Stimulated activated CD4-positive, alpha-beta T cell treated with anti-CD3 and anti-CD28 coated beads, TNF-alpha, amount 100 ng/mL, for 24 hours (primary cell): ENCODE measurements around the gene ABCA3.

Experiments
- DNase-seq, 3 experiments: peaks; one replicate each; pipeline ENCODE4 v3.0.0-alpha.2; 2020; ENCODE audit warnings: low read depth in 3 of 3

The ABCA3 gene

GRCh38 chr16:2317231-2318020 lies 23.1 kb downstream of the ABCA3 start:
- no peak for DNase-seq

GRCh38 chr16:2308089-2308962 lies 32.2 kb downstream of the ABCA3 start:
- no peak for DNase-seq

DNA sequence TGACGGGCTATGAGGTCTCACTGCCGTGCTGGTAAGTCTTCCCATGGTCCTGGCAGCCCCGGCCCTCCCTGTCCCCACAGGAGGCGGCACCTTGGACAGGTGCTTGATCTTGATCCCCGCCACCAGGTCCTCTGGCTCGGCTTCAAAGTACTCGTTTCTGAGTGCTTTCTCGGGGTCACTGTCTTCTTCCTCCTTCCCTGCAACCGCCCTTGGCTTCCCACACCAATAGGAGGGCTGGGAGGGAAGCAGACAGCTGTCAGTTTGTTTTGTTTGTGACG lies 40.7 kb downstream of the ABCA3 start:
- no peak for DNase-seq

- DNase-seq: no peak
Observed at GRCh38 chr16:2299121-2299914, 41.2 kb downstream of the ABCA3 start.

DNA sequence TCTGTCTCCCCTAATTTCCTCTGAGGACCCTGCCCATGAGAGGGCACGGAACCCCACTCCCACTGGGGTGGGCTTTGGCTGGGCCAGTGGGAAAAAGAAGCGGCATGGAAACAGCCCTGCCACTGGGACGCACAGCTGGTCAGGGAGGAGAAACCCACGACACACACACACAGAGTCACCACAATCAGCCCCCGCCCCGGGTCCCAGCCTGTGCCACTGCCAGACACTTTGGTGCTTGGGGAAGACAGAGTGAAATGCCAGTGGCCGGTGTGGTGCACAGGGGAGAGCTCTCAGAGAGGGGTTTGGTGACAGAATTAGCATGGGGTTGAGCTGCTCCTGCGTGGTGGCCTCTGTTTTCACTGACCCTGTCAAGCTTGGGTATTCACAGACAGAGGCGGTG lies 41.9 kb downstream of the ABCA3 start:
- DNase-seq: no peak

GRCh38 chr16:2297506-2297860 lies 43.0 kb downstream of the ABCA3 start:
- no peak for DNase-seq

- peak in 1 of 3 experiments; percentile 11 for DNase-seq
Observed at GRCh38 chr16:2296661-2297505, 43.6 kb downstream of the ABCA3 start.

GRCh38 chr16:2295056-2295798 lies 45.3 kb downstream of the ABCA3 start:
- DNase-seq: no peak

- no peak for DNase-seq
Observed at GRCh38 chr16:2292221-2292620, 48.3 kb downstream of the ABCA3 start.

DNA sequence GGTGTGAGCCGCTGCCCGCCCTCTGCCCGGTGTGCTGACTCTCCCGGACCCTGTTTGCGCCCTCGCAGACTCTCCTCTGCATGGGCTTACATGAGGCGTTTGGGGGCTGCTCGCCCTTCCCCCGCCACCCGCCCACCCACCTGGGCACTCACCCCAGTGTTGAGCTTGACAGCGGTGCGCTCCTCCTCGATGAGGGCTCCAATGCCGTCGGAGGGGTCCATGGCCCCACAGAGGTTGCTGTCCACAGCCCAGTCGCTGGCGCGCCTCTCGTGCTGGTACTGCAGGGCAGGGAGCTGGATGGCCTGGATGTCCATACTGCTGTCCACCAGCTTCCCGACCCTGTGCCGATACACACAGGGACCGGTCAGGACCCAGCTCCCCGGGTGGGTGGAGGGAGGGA lies 51.2 kb downstream of the ABCA3 start:
- DNase-seq: no peak

DNA sequence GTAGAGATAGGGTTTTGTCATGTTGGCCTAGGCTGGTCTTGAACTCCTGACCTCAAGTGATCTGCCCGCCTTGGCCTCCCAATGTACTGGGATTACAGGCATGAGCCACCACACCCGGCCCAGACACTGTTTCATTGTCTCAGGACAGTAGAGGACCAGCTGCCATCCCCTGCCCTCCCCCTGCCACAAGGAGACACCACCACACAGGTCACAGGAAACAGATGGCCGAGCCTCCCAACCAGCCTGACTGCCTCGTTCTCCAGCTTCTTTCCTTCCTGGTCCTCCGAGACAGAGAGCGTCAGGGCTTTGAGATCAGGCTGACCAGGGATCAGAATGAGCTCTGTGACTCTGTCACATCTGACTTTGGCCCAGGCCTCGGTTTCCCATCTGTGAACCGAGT lies 51.8 kb downstream of the ABCA3 start:
- no peak for DNase-seq

- no peak for DNase-seq
Observed at GRCh38 chr16:2287916-2288547, 52.5 kb downstream of the ABCA3 start.

DNA sequence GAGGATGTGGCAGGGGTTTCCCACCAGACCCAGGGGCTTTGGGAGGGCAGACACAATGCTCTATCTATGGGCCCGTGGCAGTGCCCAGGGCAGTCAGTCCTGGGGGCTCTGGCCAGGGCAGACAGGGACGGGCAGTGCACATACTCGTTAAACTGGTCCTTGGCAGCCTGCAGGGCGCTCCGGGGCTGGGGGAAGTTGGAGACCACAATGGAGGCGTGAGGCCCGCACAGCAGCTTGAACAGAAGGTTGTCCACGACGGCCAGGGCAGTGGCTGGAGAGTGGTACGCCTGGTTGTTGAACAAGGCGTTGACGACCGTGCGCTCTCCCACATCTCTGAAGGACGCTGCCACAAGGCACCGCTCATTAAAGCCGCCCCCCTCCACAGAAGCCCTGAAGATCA lies 54.0 kb downstream of the ABCA3 start:
- no peak for DNase-seq

DNA sequence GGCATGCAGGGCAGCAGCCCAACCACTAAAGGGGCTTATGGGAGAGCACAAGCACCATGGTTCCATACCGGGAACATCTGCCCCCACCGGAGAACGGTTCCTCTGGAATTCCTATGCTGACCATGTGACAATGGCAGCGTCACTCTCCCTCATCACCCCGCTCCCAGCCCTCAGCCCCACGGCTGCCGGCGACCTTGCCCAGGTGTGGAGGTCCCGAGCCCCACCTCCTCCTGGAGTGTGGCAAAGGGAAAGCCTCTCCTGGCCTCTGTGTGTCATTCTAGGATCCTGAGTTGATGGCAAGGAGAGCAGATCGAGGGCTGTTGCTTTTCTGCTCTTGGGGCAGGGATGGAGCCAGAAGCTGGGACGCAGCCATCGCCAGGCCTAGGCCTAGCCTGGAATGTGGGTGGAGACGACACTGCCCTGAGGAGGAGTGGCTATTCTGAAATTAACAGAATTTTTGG lies 54.8 kb downstream of the ABCA3 start:
- DNase-seq: no peak

- no peak for DNase-seq
Observed at GRCh38 chr16:2284797-2285576, 55.5 kb downstream of the ABCA3 start.

DNA sequence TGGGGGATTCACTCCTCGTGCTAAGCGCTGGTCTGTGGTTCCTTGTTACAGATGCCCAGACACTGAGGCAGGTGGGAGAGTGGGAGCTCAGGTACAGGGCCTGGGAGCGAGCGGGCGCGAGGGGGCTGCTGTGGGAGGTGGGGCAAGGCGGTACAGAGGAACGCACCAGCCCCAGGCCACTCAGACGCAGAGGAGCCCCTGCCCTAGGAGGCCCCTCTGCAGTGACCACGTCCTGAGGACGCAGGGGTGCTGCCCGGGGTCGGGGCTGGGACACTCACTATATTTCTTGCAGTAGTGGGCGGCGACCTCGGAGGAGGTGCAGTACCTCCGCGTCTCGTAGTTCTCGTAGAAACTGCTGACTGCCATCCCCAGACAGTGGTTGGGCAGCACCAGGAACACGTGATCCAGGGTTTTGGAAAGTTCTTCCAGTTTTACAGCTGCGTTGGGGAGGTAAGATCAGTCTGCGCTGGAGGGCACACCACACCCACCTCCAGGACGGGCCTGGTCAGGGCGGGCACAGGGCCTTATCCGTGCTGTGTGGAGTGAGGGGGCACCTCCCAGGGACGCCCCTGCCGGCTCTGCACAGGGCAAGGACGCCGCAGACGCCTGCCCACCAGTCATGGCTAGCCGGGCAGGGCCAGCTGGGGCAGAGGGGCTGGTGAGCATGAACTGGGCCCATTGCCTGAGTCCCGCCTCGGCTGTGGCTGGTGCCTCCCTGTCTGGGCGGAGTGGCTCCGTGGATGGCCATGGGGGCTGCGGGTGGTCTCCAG lies 56.3 kb downstream of the ABCA3 start:
- DNase-seq: no peak

GRCh38 chr16:2282866-2283555 lies 57.5 kb downstream of the ABCA3 start:
- no peak for DNase-seq

DNA sequence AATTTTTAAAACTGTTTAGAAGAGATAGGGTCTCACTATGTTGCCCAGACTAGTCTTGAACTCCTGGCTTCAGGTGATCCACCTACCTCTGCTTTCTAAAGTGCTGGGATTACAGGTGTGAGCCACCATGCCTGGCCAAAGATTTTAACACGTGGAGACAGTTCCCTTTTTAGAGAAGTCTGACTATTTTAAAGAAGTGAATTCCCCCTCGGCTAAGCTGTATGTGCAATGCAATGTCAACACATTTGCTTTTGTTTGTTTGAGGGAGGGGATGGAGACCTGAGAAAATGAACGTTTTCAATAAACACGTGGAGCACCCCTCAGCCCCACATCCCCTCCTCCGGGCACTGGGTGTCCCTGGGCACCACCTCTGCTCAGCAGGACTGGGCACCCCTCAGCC lies 58.3 kb downstream of the ABCA3 start:
- DNase-seq: no peak
